HG03442 (cell line): ENCODE data around the gene SECISBP2.
"Not testable (repeated sequence)": the region's sequence is repeated elsewhere in the genome, so short reads cannot be mapped to it uniquely, and the experiment has no call there.

Source experiments
- ATAC-seq: cut with Tn5 transposase; IDR thresholded peaks from one replicate; pipeline ENCODE4 v1.9.1; 2021; ENCODE audit warnings: mild to moderate bottlenecking, moderate library complexity; ENCODE audit not compliant: unreplicated experiment

SECISBP2 gene

DNA sequence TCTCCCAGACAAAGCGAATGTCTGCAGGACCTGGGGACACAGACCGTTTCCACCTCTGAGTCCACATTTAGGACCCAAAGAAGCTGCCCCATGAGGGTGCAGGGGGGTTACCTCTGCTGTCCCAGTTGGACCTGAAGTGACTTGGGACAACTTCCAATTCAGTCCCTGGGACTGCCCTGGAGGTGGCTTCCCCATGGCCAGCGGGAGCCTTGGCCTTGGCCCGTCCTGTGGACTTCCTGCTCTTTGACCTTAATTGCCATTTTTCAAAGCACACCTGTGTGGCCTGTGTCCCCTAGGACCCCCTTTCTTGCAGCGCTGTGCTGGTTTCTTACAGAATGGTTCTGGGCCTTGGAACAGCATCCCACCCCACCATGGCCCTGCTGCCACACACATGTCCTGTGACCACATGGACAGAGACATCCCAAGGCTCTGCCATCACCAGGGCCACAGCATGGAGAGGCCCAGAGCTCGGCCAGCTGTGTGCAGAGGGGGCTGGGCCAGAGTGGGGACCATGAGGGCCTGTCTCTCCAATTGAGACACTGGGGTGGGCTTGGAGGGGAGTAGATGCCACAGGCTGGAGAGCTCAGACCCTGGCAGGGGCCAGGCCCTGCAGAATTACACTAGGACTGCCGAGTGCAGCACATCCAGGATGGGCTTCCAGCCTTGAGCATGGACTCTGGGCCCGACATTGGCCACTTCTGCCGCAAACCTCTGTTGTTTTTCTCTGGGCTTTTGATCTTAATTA, 45.8 kb downstream of the SECISBP2 start:
- no peak for ATAC-seq

GRCh38 chr9:89364666-89365531, 46.6 kb downstream of the SECISBP2 start:
- ATAC-seq, result no peak

DNA sequence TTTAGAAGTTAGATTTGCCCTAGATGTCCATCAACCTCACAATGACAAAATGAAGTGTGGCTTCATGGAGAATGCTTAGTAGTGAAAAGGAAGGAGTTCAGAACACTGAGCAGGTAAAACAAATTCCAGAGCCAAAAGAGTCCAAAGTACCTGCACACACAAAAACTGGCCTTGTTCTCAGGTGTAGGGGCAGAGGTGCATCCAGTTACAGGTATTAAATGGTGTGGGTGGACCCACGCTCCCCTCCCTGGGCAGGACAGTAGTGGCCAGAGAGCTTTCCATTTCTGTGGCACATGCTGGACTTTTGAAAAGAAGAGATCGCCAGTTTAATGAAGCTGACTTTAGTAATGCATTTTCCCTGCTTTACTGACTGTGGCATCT, 47.2 kb downstream of the SECISBP2 start:
- ATAC-seq, result no peak

GRCh38 chr9:89366711-89367110, 48.4 kb downstream of the SECISBP2 start:
- no peak for ATAC-seq

DNA sequence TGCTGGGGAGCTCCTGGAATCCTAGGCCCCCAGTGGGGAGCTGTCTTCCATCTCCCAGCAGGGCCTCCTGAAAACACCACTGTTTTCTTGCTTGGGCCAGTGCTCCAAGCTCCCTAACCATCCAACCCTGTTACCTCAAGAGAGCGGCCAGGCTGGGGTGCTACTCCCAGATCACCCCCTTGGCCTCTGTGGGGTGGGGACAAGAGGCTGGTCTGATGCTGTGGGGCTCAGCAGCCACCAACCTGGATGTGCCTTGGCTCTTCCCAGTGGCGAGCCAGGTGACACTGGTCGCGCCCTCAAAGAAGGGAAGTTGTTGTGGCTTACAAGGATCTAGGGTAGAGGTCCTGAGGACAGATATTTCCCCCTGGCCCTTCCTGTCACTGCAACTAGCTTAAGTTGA, 49.0 kb downstream of the SECISBP2 start:
- ATAC-seq, result no peak

DNA sequence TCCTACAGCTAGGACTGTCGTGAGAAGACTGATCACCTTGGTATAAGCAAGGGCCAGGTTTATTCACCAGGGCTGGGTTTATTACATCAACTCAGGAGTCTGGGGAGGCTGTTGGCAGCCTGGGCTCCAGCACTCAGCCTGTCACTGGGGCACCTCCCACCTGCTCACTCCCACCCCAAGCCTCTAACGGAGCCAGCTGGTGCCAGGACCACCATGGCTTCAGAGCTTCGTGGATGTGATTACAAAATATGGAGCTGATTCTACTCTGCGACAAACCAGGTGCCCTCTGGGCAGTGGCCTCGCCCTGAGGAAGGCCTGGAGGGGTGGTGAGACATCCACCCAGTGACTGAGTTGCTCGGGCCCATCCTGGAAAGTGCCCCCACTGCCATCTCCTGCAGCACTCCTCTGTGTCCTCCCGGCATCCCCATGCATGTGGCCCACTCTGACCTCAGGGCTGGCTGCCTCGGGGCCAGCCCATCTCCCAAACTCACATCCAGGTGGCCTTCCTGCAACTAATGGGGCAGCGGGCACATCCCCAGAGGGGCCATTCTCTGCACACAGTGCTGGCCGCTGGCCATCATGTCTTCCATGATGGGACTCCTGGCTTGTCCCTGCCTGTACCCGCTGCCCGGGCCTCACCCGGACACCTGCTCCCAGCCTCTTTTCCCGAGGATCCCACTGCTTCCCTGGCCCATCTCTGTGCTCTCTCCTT, 49.6 kb downstream of the SECISBP2 start:
- ATAC-seq, result no peak

GRCh38 chr9:89368550-89368949, 50.2 kb downstream of the SECISBP2 start:
- no peak for ATAC-seq

DNA sequence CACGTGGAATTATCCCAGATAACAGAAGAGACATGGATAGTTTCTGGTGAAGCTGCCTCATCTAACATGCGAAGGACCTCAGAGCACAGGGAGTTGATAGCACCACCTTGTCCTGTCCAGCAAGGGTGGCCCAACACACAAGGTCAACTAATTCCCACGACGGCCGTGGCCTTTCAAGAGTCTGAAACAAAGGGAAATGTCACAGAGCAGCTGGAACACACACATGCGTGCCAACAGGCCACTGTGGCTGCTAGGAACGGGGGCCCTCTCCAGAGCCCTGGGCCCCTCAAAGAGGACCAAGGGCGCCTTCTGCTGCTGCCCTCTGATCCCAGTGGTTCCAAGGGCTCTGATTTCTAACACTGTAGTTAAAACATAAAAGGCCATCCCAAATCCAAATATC, 50.7 kb downstream of the SECISBP2 start:
- no peak for ATAC-seq

DNA sequence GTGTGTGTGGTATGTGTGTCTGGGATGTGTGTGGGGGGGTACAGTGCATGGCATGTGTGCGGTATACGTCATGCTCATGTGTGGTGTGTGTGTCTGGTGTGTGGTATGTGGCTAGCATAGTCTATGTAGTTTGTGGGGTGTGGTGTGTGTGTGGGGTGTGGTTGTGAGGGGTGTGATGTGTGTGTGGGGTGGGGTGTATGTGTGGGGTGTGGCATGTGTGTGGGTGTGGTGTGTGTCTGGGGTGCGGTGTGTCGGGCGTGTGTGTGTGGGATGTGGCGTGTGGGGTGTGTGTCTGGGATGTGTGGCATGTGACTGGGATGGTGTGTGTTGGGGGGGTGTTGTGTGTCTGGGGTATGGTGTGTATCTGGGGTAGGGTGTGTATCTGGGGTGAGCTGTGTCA, 52.3 kb downstream of the SECISBP2 start:
- ATAC-seq, result no peak

- ATAC-seq, result not testable (repeated sequence)
Observed at GRCh38 chr9:89371791-89372190, 53.5 kb downstream of the SECISBP2 start.

DNA sequence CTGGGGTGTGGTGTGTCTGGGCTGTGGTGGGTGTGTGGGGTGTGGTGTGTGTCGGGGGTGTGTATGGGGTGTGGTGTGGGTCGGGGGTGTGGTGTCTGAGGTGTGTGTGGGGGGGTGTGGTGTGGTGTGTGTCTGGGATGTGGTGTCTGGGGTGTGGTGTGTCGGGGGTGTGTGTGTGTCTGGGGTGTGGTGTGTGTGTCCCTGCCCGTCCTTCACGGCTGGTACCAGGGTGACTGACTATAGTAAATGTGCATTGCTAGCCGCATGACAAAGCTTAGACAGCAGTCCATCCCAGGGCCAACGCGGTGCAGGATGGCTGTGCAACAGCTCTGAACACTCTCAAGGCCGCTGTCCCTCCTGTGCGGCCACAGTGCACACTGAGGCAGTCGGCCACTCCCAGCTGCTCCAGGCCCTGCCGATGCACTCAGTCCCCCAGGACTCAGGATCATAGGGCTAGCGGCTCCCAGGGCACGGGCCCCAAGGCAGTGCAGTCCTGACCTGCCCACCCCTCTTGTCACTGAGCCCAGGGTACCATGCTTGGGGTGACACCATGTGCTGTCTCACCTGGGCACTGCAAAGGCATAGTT, 54.0 kb downstream of the SECISBP2 start:
- ATAC-seq, result no peak

DNA sequence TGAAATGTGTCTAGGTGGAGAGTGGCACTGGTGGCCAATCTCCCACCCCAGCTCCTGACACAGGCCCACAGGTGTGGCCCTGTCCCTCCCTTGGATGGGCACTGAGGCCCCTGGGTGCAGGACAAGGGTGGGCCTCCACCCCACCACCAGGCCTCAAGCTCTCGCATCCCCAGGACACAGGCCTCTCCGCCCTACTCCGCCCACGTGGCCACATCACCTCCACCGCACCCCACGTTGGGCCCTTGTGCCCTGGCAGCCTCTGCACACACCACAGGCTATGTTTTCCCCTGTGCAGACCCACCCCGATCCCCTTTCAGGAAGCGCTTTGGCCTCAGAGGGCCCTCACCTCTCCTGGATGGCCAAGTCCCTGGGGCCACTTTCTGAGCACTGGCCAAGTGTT, 54.7 kb downstream of the SECISBP2 start:
- ATAC-seq, result no peak

DNA sequence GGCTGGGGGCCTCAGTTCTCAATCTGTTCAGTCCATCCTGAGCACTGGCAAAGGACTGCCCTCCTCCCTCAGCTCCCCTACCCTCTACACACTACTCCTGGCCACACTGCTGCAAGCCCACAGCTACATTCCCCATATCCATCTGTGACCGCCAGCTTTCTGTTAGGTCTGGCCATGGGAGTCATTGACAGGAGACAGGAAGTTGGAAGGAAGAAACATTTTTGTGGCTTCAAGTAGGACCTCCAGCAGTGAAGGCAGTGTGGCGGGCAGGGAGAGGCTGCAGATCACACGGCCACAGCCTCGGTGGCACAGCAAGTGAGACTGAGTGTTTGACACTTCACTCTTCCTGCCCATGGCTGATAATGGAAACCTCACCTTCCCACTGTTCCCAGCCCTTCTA, 55.9 kb downstream of the SECISBP2 start:
- no peak for ATAC-seq

- ATAC-seq, result peak; percentile 58
Observed at GRCh38 chr9:89375191-89375760, 57.0 kb downstream of the SECISBP2 start.

GRCh38 chr9:89376286-89376685, 58.0 kb downstream of the SECISBP2 start:
- no peak for ATAC-seq

GRCh38 chr9:89376741-89377351, 58.5 kb downstream of the SECISBP2 start:
- no peak for ATAC-seq

DNA sequence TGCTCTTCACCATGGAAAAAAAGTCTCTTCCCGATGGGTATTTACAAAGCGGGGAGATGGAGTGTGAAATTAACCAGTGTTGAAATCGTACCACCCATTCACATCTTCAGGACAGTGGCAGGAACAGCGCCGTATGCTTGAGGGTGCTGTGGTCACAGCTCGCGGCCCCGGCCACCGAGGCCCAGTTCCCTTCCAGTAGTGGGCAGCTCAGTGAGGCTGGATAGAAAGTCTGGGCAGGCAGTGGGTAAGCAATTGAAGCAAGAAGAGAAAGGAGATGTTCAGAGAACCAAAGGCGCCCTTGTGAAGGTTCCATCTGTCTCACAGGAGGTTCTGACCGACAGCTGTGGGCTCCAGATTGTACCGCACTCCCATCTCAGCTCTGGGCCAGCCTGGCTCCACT, 59.1 kb downstream of the SECISBP2 start:
- no peak for ATAC-seq

- no peak for ATAC-seq
Observed at GRCh38 chr9:89378541-89378940, 60.2 kb downstream of the SECISBP2 start.

DNA sequence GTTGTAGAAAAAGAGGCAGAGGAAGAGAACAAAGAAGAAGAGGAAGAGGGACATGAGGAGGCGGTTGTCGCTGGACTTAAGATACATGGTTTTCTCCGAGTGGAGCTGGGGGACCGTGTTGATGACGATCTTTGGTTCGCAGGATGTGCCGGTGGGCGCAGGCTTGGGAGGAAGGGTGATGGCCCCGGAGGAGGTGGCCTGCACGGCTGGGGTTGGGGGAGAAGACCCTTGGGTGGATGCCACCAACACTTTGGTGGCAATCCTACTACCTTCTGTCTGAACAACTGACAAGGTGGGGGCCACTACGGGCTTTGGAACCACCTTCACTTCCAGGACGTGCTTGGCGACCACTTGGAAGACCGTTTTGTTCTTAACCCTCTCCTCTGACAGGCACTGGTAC, 60.7 kb downstream of the SECISBP2 start:
- ATAC-seq, result no peak

- ATAC-seq, result no peak
Observed at GRCh38 chr9:89379508-89380115, 61.3 kb downstream of the SECISBP2 start.
